ENCODE data around the gene PRKCB.
"Not testable (repeated sequence)": the region's sequence is repeated elsewhere in the genome, so short reads cannot be mapped to it uniquely, and the experiment has no call there.

Gene PRKCB

GRCh38 chr16:23902748-23903414, 67.1 kb downstream of the PRKCB start:
- no peak for DNase-seq (ENCODE audit: low read depth, low spot score)

- no peak for DNase-seq (ENCODE audit: low read depth, low spot score)
These were observed 69.2 kb downstream of the PRKCB start for GRCh38 chr16:23905027-23905426.

GRCh38 chr16:23907457-23907902, 71.7 kb downstream of the PRKCB start:
- DNase-seq (ENCODE audit: low read depth, low spot score): no peak

- DNase-seq (ENCODE audit: low read depth, low spot score): no peak
These were observed 72.1 kb downstream of the PRKCB start for GRCh38 chr16:23907903-23908302.

DNA sequence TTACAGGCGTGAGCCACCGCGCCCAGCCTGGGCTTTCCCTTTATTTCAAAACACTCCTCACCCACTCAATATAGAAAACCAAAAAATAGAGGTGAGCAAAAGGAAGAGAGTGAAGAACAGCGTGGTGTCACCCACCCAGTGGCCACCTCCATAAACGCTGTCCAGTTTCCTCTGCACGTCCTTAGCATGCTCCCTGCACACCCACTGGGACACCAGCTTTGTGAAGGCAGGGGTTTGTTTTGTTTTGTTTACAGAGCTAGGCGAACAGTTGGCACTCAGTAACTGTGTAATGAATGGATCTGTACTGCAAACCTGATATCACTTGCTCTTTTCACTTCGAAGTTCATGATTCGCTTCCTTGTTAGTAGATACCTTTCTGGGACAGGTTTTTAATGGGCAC, 73.0 kb downstream of the PRKCB start:
- no peak for DNase-seq (ENCODE audit: low read depth, low spot score)

- no peak for DNase-seq (ENCODE audit: low read depth, low spot score)
These were observed 74.1 kb downstream of the PRKCB start for GRCh38 chr16:23909792-23910418.

- no peak for DNase-seq (ENCODE audit: low read depth, low spot score)
These were observed 79.3 kb downstream of the PRKCB start for GRCh38 chr16:23914946-23915530.

- DNase-seq (ENCODE audit: low read depth, low spot score): not testable (repeated sequence)
These were observed 80.8 kb downstream of the PRKCB start for GRCh38 chr16:23916552-23916951.

DNA sequence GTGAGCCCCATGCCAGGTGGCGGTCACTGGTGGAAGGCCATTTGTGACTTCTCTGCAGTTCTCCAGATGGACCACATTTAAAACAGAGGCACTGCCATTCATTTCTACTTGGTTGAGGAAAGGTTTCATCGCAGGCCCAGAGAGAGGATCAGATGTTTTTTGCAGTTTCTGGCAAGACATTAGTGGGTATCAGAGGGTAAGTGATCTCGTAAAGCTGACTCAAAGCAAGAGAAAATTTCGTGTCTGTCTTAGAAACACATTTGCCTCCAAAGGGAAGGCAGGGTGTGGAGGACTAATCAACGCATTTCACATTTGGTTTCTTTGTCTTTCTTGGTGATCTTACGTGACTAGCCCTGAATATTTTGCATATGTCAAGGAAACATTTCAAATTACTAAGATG, 81.8 kb downstream of the PRKCB start:
- no peak for DNase-seq (ENCODE audit: low read depth, low spot score)

DNA sequence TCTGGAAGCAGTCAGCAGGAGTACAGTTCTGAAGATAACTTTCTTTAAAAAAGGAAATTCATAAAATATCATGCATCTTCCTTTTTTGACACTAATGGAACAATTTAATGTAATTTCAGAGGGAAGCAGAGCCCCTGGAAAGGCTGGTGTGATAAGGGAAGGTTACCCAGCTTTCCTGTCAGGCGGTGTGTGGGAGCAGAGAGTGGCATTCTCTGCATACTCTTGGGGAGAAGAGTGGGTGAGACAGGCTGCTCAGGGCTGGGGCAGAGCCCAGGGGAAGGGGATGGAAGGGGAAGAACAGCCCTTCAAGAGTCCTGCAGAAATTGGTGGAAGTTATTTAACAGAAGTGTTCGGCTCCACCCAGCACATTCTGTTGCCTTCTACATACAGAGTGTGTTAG, 84.7 kb downstream of the PRKCB start:
- DNase-seq (ENCODE audit: low read depth, low spot score): no peak

DNA sequence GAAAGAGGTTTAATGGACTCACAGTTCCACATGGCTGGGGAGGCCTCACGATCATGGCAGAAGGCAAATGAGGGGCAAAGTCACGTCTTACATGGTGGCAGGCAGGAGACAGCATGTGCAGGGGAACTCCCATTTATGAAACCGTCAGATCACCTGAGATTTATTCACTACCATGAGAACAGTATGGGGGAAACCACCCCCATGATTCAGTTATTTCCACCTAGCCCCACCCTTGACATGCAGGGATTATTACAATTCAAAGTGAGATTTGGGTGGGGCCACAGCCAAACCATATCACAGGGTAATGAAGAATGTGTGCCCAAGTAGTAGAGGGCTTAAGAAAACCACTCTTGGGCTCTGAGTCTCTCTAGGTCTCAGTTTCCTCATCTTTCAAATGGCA, 85.1 kb downstream of the PRKCB start:
- no peak for DNase-seq (ENCODE audit: low read depth, low spot score)

GRCh38 chr16:23922406-23922805, 86.6 kb downstream of the PRKCB start:
- no peak for DNase-seq (ENCODE audit: low read depth, low spot score)

DNA sequence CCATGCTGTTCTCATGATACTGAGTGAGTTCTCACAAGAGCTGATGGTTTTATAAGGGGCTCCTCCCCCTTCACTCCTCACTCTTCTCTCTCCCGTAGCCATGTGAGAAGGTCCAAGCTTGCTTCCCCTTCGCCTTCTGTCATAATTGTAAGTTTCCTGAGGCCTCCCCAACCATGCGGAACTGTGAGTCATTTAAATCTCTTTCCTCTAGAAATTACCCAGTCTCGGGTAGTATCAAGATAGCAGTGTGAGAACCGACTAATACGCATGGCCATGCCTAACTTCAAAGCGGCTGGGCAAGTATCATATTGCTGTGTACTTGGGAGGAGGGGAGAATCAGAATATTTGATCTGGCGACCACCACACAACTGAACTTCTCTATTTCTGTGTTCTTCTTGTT, 88.3 kb downstream of the PRKCB start:
- no peak for DNase-seq (ENCODE audit: low read depth, low spot score)

DNA sequence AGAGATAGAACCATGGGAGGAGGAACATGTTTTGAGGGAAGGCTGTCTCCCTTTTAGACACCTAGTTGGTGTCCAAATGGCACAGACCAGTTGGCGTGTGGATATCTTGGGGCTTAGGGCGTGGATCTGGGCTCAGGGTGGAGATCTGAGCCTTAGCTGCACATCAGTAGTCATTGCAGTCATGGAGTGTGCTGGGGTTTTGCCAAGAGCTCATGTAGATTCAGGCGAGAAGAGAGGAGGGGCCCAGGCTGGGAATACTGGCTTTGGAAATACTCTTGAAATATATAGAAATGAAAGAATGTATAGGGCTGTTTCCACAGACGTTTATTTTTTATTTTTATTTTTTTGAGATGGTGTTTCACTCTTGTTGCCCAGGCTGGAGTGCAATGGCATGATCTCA, 92.0 kb downstream of the PRKCB start:
- DNase-seq (ENCODE audit: low read depth, low spot score): no peak

- no peak for DNase-seq (ENCODE audit: low read depth, low spot score)
These were observed 93.5 kb downstream of the PRKCB start for GRCh38 chr16:23929237-23929636.

- DNase-seq (ENCODE audit: low read depth, low spot score): no peak
These were observed 94.1 kb downstream of the PRKCB start for GRCh38 chr16:23929856-23930255.

DNA sequence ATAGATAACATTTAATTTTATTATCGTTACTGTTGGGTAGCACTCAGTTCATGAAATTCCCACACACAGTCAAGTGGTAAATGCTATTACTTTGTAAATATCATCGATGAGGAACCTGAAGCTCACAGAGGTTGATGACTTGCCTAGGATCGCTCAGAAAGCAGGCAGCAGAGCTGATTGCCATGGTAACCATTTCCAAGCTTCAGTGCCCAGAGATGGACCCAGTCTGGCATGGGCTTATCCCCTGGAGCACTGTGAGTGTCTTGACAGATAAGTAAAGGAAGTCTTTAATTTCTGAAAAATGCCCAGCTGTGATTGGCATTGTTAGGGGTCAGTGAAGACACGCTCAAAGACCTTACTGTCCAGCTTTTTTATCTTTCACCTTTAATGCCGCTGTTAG, 95.0 kb downstream of the PRKCB start:
- no peak for DNase-seq (ENCODE audit: low read depth, low spot score)

DNA sequence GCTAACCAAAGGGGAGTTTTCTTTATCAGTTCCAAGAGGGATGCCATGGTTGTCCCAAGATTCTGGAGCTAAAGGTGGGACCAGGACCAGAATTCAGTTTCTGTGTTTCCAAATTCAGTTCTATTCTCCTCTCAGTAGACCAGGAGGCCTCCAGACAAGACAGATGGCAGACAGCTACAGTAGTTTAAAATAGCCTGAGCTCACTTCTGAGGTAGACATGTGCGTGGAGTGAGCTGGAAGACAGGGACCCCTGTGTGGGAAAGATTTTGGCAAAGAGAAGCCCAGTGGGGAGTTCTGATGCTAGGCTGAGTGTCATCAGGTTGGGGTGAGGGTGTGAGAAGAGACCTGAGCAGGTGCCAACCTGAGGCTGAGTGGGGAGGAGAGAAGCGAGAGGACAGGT, 95.4 kb downstream of the PRKCB start:
- no peak for DNase-seq (ENCODE audit: low read depth, low spot score)

DNA sequence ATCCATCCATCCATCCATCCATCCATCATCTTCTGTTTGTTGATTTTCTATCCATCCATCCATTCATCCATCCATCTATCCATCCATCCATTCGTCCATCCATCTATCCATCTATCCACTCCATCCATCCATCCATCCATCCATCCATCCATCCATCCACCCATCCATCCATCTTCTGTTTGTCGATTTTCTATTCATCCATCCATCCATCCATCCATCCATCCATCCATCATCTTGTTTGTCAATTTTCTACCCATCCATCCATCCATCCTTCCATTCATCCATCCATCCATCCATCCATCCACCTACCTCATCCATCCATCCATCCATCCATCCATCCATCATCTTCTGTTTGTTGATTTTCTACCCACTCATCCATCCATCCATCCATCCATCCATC, 97.9 kb downstream of the PRKCB start:
- DNase-seq (ENCODE audit: low read depth, low spot score): not testable (repeated sequence)

DNA sequence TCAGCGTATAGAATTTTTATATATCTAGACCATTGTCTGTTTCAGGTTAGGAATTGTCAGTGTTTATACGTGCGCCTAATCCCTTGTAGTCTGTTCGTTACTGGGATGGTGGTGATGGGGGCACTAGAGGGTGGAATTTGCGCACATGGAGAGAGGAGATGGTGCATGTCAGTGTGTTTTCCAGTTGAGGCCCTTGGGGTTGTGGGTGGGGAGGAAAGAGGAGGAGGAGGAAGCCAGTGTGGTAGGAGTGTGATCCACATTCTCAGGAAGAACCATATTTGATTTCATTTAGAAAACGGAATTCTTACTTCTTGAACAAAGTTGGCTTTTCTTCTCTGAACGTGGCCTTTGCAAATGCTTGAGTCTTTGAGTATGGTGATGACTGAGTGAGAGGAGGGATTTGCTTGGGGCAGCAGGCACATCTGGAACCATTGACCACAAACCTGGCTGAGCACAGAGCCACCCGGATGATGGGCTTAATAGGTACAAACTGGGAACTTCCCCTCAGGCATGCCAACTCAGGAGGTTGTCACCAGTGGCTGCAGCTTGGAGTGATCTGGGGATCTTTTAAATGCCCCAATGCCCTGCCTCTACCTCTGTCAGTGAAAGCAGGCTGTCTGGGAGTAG, 98.9 kb downstream of the PRKCB start:
- no peak for DNase-seq (ENCODE audit: low read depth, low spot score)

- no peak for DNase-seq (ENCODE audit: low read depth, low spot score)
These were observed 104.3 kb downstream of the PRKCB start for GRCh38 chr16:23940111-23940510.

DNA sequence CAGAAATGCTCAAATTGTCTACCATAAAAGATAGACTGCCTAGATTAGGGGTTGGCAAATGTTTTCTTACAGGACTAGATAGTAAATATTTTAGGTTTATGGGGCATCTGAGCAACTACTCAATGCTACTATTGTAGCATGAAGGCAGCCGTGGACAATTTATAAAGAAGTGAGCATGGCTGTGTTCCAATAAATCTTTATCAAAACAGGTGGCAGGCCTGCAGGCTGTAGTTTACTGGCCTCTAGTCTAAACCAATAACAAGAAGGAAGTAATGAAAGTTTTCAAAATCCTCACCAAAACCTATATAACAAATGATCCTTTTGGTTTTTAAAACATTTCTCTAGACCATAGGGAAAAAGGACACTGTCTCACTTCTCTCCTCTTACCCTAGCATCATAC, 105.2 kb downstream of the PRKCB start:
- DNase-seq (ENCODE audit: low read depth, low spot score): no peak

Measured in brain pericyte (primary cell).